ENCODE measurements around the gene JAKMIP2. TPM values are rescaled to one million over a fixed set of nuclear protein-coding genes. Genes with fewer than 3 reads are reported as not detected.

JAKMIP2 gene
- total and polyA plus RNA-seq, 4 donors = 0.93 to 3.8 (median 2.1) TPM

DNA sequence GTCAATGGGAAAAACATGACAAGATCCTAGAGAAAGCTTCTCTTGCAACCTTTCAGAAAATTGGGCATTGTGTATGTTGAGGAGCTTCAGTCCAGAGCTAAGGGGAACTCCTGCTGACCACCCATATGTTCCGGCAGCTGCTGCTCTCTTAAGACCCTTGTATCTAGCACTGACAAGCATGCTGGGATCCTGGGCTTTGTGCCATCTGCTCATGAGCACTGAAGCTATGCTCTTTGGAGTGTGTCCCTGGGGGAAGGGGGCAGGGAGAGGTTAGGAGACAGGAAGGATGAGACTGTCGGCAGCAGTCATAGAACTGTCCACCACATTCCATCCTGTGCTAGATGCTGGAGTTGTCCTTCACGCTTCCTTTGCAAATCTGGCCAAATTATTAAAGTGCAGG is 109.3 kb downstream of the JAKMIP2 start:
- H3K9ac ChIP-seq (ENCODE audit: insufficient read depth in 1 of 2, low read length in 2 of 2) = peak overlapping the region in 1 of 2 donors; percentile 38
- TF ChIP-seq, protein P1, sequence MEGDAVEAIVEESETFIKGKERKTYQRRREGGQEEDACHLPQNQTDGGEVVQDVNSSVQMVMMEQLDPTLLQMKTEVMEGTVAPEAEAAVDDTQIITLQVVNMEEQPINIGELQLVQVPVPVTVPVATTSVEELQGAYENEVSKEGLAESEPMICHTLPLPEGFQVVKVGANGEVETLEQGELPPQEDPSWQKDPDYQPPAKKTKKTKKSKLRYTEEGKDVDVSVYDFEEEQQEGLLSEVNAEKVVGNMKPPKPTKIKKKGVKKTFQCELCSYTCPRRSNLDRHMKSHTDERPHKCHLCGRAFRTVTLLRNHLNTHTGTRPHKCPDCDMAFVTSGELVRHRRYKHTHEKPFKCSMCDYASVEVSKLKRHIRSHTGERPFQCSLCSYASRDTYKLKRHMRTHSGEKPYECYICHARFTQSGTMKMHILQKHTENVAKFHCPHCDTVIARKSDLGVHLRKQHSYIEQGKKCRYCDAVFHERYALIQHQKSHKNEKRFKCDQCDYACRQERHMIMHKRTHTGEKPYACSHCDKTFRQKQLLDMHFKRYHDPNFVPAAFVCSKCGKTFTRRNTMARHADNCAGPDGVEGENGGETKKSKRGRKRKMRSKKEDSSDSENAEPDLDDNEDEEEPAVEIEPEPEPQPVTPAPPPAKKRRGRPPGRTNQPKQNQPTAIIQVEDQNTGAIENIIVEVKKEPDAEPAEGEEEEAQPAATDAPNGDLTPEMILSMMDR (IDR thresholded peaks at IDR 0.05; ENCODE audit: control extremely low read depth, extremely low read depth) = no peak
- no peak overlapping the region for H3K4me3 ChIP-seq
- peaks cover 0 to 51% (median 3%) of the 10 kb centered on the region in 5 donors for H3K4me1 ChIP-seq (ENCODE audit: control insufficient read depth in 5 of 5, insufficient read depth in 5 of 5, low read length in 5 of 5)
- no peaks in the 10 kb centered on the region for H3K27me3 ChIP-seq (ENCODE audit: control insufficient read depth in 3 of 3, insufficient read depth in 3 of 3, low read length in 2 of 3)
- no peak overlapping the region for H3K27ac ChIP-seq (ENCODE audit: low read depth in 1 of 2, low read length in 1 of 2)
- peaks cover 0 to 4% (median 0%) of the 10 kb centered on the region in 4 donors for H3K36me3 ChIP-seq (ENCODE audit: control insufficient read depth in 4 of 4, insufficient read depth in 4 of 4, low read length in 4 of 4)
- ATAC-seq (ENCODE audit: insufficient read depth, low FRiP score) (no peak), DNase-seq (peak; percentile 81 to 95 (median 90))
- 56 to 60% methylated on average over 3 of the region's 3 CpGs for WGBS, 2 donors
- no peaks in the 10 kb centered on the region for H3K9me3 ChIP-seq (ENCODE audit: control insufficient read depth in 4 of 4, insufficient read depth in 3 of 4, low read length in 3 of 4)

DNA sequence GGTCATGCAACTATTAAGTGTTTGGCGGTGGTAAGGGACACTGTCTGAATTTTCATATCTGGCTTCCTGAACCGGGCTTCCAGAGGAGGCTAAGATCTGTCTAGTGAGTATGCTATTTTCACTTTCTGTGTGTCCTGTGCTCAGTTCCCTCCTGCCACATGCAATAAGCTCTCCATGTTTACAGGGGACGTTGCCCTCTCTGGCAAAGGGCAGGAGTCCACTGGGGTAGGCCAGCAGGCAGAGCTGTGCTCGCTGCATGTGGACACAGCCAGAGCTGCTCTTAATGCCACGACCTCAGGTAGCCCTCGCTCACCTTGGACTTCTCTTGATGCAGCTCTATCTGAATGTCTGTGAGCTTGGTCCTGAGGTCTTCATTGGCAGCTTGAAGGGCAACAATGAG is 111.2 kb downstream of the JAKMIP2 start:
- H3K9ac ChIP-seq (ENCODE audit: insufficient read depth in 1 of 2, low read length in 2 of 2) = no peak overlapping the region
- peaks cover 0 to 4% (median 2%) of the 10 kb centered on the region in 4 donors for H3K36me3 ChIP-seq (ENCODE audit: control insufficient read depth in 4 of 4, insufficient read depth in 4 of 4, low read length in 4 of 4)
- H3K9me3 ChIP-seq (ENCODE audit: control insufficient read depth in 4 of 4, insufficient read depth in 3 of 4, low read length in 3 of 4) = no peaks in the 10 kb centered on the region
- TF ChIP-seq, protein P1 (IDR thresholded peaks at IDR 0.05; ENCODE audit: control extremely low read depth, extremely low read depth) = no peak
- DNase-seq (no peak), ATAC-seq (ENCODE audit: insufficient read depth, low FRiP score) (no peak)
- peaks cover 0 to 51% (median 3%) of the 10 kb centered on the region in 5 donors for H3K4me1 ChIP-seq (ENCODE audit: control insufficient read depth in 5 of 5, insufficient read depth in 5 of 5, low read length in 5 of 5)
- no peak overlapping the region for H3K27ac ChIP-seq (ENCODE audit: low read depth in 1 of 2, low read length in 1 of 2)
- 86 to 87% methylated on average over 6 of the region's 6 CpGs for WGBS, 2 donors
- H3K4me3 ChIP-seq = no peak overlapping the region
- H3K27me3 ChIP-seq (ENCODE audit: control insufficient read depth in 3 of 3, insufficient read depth in 3 of 3, low read length in 2 of 3) = no peaks in the 10 kb centered on the region

DNA sequence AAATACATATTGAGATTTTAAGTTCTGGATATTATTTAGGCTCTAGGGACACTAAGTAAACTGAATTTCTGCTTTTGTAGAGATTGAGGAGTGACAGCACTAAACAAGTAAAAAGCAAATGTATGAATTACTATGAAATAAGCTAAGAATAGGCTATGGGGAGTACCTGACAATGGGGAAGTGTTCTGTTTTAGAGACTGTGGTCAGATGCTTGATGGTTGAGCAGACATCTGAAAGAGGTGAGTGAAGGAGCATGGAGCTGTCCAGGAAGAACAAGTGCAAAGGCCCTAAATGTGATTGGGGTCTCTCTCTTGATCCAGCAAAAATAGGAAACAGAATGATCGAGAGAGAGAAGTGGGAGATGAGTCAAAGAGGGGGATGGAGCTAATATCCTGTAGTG is 111.7 kb downstream of the JAKMIP2 start:
- DNase-seq = no peak
- TF ChIP-seq, protein P1 (IDR thresholded peaks at IDR 0.05; ENCODE audit: control extremely low read depth, extremely low read depth) = no peak
- Histone ChIP-seq H3K4me1 (ENCODE audit: control insufficient read depth in 5 of 5, insufficient read depth in 5 of 5, low read length in 5 of 5) (peaks cover 0 to 51% (median 3%) of the 10 kb centered on the region in 5 donors), H3K27me3 (ENCODE audit: control insufficient read depth in 3 of 3, insufficient read depth in 3 of 3, low read length in 2 of 3) (no peaks in the 10 kb centered on the region), H3K9ac (ENCODE audit: insufficient read depth in 1 of 2, low read length in 2 of 2) (no peak overlapping the region), H3K4me3 (no peak overlapping the region), H3K9me3 (ENCODE audit: control insufficient read depth in 4 of 4, insufficient read depth in 3 of 4, low read length in 3 of 4) (no peaks in the 10 kb centered on the region), H3K27ac (ENCODE audit: low read depth in 1 of 2, low read length in 1 of 2) (no peak overlapping the region), H3K36me3 (ENCODE audit: control insufficient read depth in 4 of 4, insufficient read depth in 4 of 4, low read length in 4 of 4) (peaks cover 0 to 4% (median 2%) of the 10 kb centered on the region in 4 donors)
- 77 to 81% methylated on average over 1 of the region's 1 CpG for WGBS, 2 donors
- ATAC-seq (ENCODE audit: insufficient read depth, low FRiP score) = no peak

Data from lung (tissue), 12 donors.